GM19438 (cell line): ENCODE measurements around the gene GARS1.
"Not testable (repeated sequence)": the region's sequence is repeated elsewhere in the genome, so short reads cannot be mapped to it uniquely, and the experiment has no call there.

ENCODE experiments used
- ATAC-seq: cut with Tn5 transposase; IDR thresholded peaks from one replicate; pipeline ENCODE4 v1.9.1; 2021; ENCODE audit warnings: low read depth; ENCODE audit not compliant: unreplicated experiment

The GARS1 gene

DNA sequence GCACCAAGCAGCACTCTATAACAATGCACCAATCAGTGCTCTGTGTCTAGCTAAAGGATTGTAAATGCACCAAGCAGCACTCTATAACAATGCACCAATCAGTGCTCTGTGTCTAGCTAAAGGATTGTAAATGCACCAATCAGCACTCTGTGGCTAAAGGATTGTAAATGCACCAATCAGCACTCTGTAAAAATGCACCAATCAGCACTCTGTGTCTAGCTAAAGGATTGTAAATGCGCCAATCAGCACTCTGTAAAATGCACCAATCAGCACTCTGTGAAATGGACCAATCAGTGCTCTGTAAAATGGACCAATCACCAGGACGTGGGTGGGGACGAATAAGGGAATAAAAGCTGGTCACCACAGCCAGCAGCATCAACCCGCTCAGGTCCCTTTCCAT, 24.4 kb upstream of the GARS1 start:
- ATAC-seq, result not testable (repeated sequence)

DNA sequence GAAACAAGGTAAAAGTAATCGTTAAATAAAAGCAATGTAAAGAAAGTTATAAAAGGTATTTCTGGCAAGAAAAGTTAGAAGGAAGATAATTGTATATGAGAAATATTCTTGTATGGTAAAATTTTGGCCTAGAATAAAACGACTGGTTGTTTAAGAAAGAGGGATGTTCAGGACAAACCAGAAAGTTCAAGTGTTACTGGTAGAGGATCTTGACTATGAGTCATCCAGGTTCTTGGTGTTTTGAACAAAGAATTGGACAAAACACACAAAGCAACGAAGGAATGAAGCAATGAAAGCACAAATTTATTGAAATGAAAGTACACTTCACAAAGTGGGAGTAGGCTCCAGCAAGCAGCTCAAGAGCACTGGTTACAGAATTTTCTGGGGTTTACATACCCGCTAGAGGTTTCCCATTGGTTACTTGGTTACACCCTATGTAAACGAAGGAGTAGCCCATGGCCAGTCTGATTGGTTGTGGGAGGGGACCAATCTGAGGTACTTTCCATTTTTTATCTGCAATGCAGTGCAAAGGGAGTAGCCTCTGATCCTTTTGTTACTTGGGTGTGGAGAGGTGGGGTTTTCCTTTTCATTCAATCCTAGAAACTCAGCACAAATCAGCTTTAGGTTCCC, 22.4 kb upstream of the GARS1 start:
- no peak for ATAC-seq

DNA sequence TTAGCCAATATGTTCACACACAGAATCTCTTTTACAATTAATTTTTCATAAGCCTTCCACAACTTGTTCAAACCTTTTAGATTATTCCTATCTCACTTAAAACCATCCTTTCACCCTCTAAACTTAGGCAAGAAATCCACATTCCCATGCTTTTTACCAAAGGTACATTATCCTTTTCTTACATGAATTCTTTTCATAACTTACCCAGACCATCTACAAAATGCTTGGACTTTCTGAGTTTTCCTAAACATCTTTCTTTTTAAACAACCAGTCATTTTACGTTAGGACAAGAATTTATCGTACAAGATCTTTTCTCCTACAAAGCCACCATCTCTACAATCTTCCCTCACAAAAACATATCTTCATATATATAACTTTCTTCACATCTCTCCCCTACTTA, 18.8 kb upstream of the GARS1 start:
- ATAC-seq, result no peak

DNA sequence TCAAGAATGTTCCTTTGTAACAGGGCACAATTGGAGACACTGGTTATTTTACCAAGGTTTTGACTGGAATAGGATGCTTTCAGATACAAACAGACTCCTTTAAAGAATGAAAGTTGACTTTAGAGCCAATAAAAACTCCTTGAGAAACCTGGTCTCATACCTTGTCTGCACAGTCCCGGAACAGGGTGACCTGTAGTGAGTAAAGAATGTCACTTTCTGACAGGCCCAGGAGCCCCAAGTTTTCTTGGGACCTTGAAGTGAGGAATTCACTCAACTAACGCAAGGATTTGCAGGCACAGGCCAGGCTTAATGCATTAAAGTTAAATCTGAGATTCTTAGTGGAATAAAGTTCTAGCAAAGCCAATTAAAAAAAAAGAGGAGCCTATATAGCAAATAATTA, 11.5 kb upstream of the GARS1 start:
- ATAC-seq, result no peak

DNA sequence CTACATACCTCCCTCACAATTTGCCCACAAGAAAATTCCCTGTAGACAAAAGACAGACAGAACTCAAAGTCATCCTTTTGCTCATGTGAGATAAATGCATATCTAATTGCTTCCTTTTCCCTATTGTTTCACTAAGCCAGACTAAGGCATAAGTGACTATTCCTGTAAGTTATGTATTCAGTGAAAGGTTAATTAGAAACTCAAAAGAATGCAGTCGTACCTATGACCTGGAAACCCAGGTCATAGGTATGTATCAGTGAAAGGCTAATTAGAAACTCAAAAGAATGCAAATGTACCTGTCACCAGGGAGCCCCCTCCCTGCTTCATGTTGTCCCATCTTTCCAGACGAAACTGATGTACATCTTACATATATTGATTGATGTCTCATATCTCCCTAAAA, 10.3 kb upstream of the GARS1 start:
- no peak for ATAC-seq

DNA sequence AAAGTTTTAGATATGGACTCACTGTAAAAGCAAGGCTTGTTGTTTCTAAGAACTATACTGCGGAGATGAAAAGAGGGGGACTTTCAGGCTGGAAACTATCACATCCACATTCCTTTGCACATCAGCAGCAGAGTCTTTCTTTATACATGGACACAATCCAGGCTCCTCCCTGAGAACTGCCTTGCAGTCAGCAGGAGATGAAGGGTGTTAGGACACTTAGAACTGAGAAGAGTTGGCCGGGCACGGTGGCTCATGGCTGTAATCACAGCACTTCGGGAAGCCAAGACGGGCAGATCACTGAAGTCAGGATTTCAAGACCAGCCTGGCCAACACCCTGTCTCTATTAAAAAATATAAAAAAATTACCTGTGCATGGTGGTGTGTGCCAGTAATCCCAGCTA, 9.7 kb upstream of the GARS1 start:
- no peak for ATAC-seq

DNA sequence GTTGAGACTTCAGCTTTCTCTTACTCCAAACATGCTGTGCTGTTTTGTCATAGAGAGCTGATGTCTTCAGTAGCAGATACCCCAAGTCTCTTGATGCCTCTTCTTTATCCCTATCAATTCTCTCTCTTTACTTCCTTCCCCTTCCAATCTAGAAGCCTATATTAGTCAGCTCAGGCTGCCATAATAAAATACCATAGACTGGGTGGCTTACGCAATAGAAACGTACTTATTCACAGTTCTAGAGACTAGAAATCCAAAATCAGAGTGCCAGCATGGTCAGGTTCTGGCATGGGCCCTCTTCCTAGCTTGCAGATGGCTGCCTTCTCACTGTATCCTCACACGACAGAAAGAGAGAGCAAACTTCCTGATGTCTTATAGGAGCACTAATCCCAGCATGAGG, 9.0 kb upstream of the GARS1 start:
- no peak for ATAC-seq

DNA sequence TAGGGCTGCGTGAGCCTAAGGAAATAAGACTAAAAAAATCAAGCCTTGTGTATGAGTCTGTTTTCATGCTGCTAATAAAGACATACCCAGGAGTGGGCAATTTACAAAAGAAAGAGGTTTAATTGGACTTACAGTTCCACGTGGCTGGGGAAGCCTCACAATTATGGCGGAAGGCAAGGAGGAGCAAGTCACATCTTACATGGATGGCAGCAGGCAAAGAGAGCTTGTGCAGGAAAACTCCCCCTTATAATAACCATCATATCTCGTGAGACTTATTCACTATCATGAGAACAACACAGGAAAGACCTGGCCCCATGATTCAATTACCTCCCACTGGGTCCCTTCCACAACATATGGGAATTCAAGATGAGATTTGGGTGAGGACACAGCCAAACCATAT, 7.1 kb upstream of the GARS1 start:
- ATAC-seq, result not testable (repeated sequence)

DNA sequence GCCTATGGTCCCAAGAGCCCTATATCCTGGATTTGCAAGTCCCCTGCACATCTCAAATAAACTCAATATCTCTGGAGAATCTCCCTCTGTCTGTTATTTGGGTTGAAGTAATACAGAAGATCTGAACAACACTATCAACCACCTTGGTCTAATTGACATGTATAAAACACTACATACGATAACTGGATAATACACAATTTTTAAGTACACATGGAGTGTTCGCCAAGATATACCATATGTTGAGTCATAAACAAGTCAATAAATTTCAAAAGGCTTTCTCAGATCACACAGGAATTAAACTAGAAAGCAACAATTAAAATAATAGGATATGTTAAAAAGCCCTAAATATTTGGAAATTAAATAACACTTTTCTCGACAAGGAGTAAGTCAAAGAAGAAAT, 5.6 kb upstream of the GARS1 start:
- no peak for ATAC-seq

DNA sequence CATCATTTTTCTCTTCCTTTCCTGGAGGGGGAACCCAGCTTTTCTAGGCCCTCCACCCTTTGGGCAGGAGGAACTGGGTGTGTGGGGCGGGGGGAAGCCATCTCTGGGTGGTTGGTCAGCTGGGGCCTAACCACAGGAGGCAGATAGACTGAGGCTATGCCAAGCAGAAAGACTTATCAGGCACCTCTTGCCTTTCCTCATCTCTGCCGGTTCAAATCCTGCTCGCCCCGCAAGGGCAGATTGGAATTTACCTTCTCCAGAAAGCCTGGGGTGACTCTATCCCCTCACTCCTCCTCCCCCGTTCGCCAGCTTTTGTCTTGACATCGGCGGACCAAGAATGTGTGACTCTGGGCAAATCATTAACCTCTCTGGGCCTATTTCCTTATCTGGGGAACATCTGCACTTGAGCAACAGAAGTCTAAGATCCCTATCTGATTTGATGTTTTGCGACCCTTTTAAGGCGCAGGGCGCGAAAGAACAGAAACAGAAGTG, 584 bp upstream of the GARS1 start:
- peak; percentile 44 for ATAC-seq

DNA sequence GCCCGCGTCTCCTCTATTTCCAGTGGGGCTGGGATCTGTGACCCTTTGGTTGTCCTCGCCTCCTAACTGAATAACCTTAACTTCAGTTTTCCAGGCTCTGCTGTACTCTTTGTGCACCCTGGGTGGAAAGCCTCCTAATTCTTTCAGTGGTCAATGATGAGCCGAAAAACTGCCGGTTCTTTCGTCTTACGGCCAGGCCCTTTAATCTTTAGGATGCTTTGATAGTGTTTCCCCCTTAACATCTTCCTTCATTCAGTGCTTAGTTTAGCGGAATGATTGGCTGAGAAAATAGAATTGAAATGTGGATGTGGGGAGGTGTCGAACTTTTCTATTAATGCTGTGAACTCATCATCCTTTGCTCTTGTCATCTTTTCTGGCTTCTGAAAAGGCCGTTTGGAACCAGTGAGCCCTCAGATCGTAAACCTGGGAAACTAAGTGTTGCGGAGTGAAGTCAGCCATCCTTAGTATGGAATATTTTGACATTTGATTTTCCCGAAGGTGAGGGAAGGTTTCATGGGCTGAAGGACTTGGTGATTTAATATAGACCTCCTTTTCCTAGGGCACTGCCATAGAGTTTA, 847 bp downstream of the GARS1 start:
- no peak for ATAC-seq

DNA sequence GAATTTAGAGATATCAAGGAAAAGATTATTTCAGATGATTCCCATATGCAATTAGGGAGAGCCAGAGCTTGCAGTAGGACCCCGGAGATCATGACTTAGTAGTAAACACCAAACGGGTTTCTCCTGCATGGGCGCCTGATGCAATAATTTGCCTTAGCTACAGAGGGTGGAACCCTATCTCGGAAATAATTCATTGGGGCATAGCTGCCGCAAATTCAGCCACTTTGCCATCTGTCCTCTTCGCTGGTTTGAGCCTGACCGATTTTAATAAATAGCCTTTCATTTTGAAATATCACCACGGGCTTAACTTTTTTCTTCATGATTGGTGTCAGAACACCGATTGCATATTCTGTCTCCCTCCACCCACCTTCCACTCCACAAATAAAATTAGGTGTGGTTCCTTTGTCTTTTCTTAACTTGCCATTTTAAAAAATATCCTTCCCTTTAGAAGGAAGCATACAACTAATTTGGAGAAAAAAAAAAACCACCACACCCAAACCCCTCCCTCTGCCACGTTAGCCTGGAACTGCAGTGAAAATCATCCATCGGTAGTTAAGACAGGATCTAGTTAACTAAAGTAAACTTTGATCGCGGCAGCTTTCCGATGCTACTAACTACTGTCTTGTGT, 1.4 kb downstream of the GARS1 start:
- ATAC-seq, result no peak

DNA sequence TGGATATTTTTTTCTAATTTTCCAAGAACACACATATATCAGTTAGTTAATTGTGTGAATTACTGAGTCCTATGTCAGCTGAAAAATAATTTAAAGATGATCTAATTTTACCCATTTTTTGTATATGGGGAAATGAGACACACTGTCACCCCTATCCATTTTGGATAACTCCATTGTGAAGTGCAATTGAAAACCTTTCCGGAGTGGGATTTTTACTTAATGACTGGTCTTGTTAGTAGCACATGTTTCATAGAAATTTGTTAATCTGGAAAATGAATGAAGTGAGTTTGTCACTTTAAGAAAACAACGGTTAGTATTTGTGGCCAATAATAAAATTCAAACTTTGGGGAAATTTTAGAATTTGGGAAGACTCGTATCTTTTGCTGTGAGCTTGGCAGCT, 2.0 kb downstream of the GARS1 start:
- ATAC-seq, result no peak

DNA sequence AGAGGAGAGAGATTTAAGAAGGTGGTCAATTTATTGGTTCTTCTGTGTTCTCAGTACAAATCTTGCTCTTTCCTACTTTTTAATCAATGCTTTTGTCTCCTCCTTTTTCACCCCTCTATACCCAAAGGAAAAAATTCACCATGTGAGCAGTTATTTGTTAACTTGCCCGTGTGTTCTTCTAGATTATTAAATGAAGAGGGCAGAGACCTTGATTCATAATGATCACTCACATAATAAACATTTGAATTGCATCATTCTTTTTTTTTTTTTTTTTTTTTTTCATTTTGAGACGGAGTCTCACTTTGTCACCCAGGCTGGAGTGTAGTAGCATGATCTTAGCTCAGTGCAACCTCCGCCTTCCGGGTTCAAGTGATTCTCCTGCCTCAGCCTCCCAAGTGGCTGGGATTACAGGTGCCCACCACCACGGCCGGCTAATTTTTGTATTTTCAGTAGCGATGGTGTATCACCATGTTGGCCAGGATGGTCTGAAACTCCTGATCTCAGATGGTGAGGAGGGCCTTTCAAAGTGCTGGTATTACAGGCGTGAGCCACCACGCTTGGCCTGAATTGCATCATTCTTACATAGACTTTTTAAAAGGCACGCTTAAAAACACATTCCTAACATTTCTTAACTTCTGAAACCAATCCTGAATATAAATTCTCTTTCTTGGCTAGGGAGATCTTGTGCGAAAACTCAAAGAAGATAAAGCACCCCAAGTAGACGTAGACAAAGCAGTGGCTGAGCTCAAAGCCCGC, 3.6 kb downstream of the GARS1 start:
- no peak for ATAC-seq

DNA sequence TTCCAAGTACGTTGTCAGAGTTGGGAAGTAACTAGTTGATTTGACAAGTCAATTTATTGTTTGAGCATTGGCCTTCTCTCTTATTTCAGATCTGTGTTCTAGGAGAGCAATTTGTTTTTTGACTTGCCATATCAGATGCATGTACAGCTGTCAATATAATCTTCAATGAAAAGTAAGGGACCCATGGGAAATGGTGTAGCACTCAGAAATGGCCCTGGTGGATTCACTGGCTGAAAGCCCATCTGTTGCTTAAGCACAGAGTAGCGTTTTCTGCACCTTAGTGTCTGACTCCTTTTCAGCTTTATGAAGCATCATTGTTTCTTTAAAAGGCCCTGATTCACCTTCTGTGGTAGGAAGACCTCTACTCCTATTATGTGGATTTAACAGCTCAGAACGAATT, 10.2 kb downstream of the GARS1 start:
- no peak for ATAC-seq

DNA sequence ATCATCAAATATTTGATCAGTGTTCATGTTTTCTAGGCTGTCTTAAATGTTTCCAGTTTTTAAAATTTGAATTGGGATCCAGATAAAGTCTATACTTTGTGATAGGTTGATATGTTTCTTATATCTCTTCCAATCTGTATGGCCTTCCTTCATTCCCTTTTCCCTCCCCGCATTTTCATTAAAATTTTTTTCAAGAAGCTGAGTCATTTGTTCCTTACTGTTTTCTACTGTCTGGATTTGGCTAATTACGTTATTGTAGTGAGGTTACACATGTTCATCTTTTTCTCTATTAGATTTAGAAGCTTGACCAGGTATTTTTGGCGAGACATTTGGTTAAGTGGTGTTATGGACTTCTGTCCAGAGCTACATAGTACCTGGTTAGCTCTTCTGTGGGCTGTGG, 11.2 kb downstream of the GARS1 start:
- ATAC-seq, result no peak

DNA sequence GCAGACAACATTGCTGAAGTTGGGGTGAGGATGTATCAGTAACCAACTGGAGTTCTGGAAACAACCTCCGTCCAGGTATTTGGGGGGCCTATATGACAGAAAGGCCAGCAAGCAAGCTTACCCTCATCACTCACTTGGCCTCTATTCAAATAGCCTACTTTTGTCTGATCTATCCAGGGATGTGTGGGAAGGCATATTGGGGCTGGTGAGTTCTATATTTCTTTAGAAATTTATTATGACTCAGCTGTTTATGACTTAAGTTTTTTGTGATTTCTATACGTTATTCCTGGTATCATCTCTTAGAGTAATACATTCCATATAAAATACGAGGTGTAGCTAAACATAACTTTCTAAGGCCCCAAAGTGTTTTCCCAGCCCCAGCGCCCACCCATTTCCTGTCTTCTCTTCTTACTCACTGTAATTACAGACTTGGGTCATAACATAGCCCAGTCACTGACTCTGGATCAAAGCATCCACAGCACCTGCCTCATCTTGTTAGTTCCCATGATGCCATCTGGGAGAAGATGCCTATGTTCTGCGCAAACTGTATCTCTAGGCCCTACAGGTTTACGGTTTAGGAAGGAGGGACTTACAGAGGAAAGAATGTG, 18.1 kb downstream of the GARS1 start:
- ATAC-seq, result no peak

DNA sequence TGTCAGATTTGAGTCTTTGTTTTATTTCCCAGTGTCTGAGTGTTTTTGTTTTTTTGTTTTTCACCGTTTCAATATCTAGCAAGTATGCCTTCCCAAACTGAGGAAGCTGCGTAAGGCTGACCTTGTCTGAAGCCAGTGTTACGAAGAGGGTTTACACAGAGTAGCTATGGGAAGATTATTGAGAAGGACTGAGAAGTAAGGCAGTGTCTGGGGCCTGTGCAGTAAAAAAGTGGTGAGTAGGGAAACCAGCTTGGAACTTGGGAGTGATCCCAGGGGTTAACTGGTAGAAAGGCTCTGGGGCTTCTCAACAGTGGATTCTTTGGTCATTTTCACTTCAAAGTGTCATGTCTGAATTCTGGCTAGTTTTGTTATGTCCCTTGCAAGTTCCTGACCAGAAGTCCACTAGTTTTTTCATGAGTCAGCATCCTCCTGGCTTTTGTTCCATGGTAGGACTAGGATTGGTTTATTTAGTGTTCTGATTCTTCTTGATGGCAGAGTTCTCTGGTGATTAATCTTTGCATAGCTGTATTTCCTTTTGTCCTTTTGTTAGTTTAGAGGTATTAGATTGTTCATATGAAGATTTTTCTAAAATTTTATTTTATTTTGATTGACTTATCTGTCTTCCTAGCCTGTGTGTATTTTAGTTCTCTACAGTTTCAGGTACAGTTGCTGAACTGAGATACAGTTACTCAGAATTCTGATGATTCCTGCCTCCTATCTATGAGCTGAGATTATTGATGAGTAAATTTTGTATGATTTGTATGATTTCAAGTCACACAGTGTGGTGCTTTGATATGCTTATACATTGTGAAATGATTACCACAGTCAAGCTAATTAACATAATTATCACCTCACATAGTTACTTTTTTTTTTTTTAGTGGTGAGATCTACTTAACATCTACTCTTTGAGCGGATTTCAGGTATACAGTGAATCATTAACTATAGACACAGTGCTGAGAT, 19.0 kb downstream of the GARS1 start:
- no peak for ATAC-seq

DNA sequence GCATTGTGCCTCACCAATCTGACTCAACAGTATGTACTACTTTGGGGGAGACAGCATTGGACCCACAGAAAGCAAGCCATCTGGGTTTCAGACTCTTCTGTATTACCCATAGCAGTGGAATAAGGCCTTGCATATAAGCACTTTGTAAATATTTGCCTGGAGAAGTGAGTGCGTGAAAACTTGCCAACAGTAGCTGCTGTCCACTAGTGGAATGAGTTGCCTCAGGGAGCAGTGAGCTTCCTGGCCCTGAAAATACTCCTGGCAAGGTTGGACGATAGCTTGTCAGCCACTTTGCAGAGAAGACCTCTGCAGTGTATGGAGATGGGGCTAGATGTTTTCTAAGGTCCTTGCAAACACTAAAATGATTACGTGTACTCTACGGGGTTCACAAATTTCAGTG, 21.6 kb downstream of the GARS1 start:
- ATAC-seq, result no peak

DNA sequence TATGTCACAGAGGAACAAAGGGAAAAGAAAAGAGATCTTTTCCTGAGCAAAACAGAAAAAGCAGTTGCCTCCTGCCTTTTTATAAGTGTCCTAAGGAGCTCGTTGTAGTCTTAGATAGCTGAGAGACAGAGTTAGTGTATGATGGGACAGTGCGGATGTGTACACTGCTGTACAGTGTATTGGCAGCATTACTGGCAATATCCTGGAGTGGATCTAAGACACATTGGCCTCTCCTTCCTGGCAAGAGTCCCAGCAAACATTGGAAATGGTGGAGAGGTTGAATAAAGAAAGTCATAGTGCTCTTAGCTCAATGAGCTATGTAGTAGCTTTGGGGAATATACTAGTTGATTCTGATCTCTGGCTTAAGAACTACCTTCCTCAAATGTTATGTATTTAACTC, 22.7 kb downstream of the GARS1 start:
- ATAC-seq, result no peak
